Posterior cingulate gyrus (tissue), 11 donors: ENCODE data around the gene HNRNPL.
"Not testable (repeated sequence)": the region's sequence is repeated elsewhere in the genome, so short reads cannot be mapped to it uniquely, and the experiment has no call there.

Source experiments
- DNase-seq, 10 donors: peaks; one replicate each; pipeline versions ENCODE4 v3.0.0 to v3.0.0-alpha.2; 2020 to 2021; ENCODE audit warnings: mixed read lengths in 3 of 10
- intact Hi-C: fragments of 100-400 bp; cut with DNase I; formaldehyde crosslinking; loops from one replicate; pipeline ENCODE4 v1.15.1; 2023

HNRNPL gene

GRCh38 chr19:38849860-38850435 is at the start of gene HNRNPL:
Gene HNRNPL, minus strand, starts transcription at chr19:38849986. Its CDS starts 20 bp downstream, at chr19:38849966.
- intact Hi-C loops: loop anchor here (1.0 kb wide), 1 partner anchor 80 kb away; the partner anchor contains the start of genes MRPS12 and SARS2
- peak; percentile 98 to 100 (median 100) for DNase-seq

GRCh38 chr19:38898788-38899446 is 49.1 kb upstream of the HNRNPL start:
- no peak for DNase-seq
- intact Hi-C loops: loop anchor here (1.0 to 2.0 kb wide), 2 partner anchors 32 to 47 kb away; partner anchors contain the start of genes MRPS12 and SARS2

- intact Hi-C loops: no loop called here
These were observed 45.2 kb upstream of the HNRNPL start for GRCh38 chr19:38894968-38895367.

GRCh38 chr19:38893341-38893771 is 43.6 kb upstream of the HNRNPL start:
- intact Hi-C loops: no loop called here
- peak in 1 of 10 donors; percentile 58 for DNase-seq

More at GRCh38 chr19:38894968-38895367, 45.2 kb upstream of the HNRNPL start:
- no peak for DNase-seq

- DNase-seq: peak in 1 of 10 donors; percentile 8
- intact Hi-C loops: no loop called here
These were observed 43.1 kb upstream of the HNRNPL start for GRCh38 chr19:38892841-38893240.

GRCh38 chr19:38891771-38892170 is 42.0 kb upstream of the HNRNPL start:
- intact Hi-C loops: no loop called here
- DNase-seq: peak in 8 of 10 donors; percentile 22 to 92 (median 50)

- intact Hi-C loops: no loop called here
- DNase-seq: peak in 1 of 10 donors; percentile 35
These were observed 40.9 kb upstream of the HNRNPL start for GRCh38 chr19:38890686-38891085.

GRCh38 chr19:38889803-38890202 is 40.0 kb upstream of the HNRNPL start:
- intact Hi-C loops: no loop called here
- peak in 1 of 10 donors; percentile 20 for DNase-seq

- peak in 8 of 10 donors; percentile 20 to 94 (median 54) for DNase-seq
- intact Hi-C loops: no loop called here
These were observed 39.1 kb upstream of the HNRNPL start for GRCh38 chr19:38888876-38889275.

GRCh38 chr19:38884691-38885090 is 34.9 kb upstream of the HNRNPL start:
- DNase-seq, intact Hi-C loops: not testable (repeated sequence)

GRCh38 chr19:38883286-38883685 is 33.5 kb upstream of the HNRNPL start:
- DNase-seq: no peak
- intact Hi-C loops: no loop called here

GRCh38 chr19:38880882-38881609 is 31.3 kb upstream of the HNRNPL start:
- DNase-seq: peak in 2 of 10 donors; percentile 42 to 70
- intact Hi-C loops: no loop called here

- intact Hi-C loops: no loop called here
- peak in 2 of 10 donors; percentile 61 to 70 for DNase-seq
These were observed 30.5 kb upstream of the HNRNPL start for GRCh38 chr19:38880076-38880881.

- intact Hi-C loops: no loop called here
- DNase-seq: peak in 1 of 10 donors; percentile 76
These were observed 29.6 kb upstream of the HNRNPL start for GRCh38 chr19:38879400-38879751.

- intact Hi-C loops: no loop called here
- DNase-seq: peak in 2 of 10 donors; percentile 70 to 73
These were observed 29.0 kb upstream of the HNRNPL start for GRCh38 chr19:38878575-38879399.

- intact Hi-C loops: no loop called here
- peak in 3 of 10 donors; percentile 55 to 76 (median 65) for DNase-seq
These were observed 28.2 kb upstream of the HNRNPL start, which contains the start of gene RINL for GRCh38 chr19:38877781-38878574. Gene RINL, minus strand, starts transcription at chr19:38878275. Its CDS starts 1,533 bp downstream, at chr19:38876742.

GRCh38 chr19:38875656-38876395 is 26.0 kb upstream of the HNRNPL start:
- intact Hi-C loops: no loop called here
- DNase-seq: peak in 2 of 10 donors; percentile 43 to 55

- intact Hi-C loops: not testable (repeated sequence)
These were observed 23.6 kb upstream of the HNRNPL start for GRCh38 chr19:38873400-38873799.

More at GRCh38 chr19:38873400-38873799, 23.6 kb upstream of the HNRNPL start:
- not testable (repeated sequence) for DNase-seq
